ENCODE results near the gene TIMM13. TPM values are rescaled to one million over a fixed set of nuclear protein-coding genes. Genes with fewer than 3 reads are reported as not detected.
A peak's percentile ranks its signal among the peaks of the same experiment; 100 is the strongest.

The TIMM13 gene
- total and polyA plus RNA-seq, 2 of the 8 experiments (the other 6 are each of a cell fraction or from before 2014, with no cell fraction given), result 270 to 275 TPM

DNA sequence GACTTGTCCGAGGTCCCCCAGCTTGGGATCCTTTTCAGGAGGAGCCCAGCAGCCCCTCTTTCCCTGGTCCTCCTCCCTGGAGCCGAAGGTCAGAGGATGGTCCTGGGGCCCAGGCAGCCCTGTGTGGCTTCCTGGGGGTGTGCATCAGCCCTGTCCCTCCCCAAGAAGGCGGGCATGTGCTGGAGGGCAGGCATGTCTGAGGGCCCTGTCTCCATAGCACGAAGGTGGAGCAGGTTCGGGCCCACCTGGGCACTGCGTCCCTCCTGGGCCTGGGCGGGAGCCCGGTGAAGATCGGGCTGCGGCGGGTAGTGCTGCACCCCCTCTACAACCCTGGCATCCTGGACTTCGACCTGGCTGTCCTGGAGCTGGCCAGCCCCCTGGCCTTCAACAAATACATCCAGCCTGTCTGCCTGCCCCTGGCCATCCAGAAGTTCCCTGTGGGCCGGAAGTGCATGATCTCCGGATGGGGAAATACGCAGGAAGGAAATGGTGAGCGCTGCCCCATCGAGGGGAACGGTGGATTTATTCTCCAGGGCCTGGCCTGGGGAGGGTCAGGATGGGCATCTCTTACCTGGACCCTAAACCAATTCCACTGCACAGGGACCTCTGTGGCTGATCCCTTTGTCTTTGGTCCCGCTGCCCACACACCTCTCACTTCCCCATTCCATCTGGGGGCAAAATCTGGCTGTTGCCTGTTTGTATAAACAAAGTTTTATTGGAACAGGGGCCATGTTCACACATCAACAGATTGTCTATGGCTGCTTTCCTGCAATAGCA is 10.9 kb downstream of the TIMM13 start:
- no peak overlapping the region for H3K4me2 ChIP-seq (ENCODE audit: insufficient read depth in 1 of 2, low read depth in 2 of 2, low read length in 2 of 2)
- no peak overlapping the region for H4K91ac ChIP-seq (replicated peaks; ENCODE audit: insufficient read length, low read length)
- no peak overlapping the region for H2AFZ ChIP-seq (ENCODE audit: low read length)
- H2BK120ac ChIP-seq (replicated peaks; ENCODE audit: low read depth, low read length), result no peak overlapping the region
- H2AK5ac ChIP-seq (ENCODE audit: low read depth, low read length), result no peak overlapping the region
- H3K23me2 ChIP-seq (ENCODE audit: low read depth, low read length), result no peaks in the 10 kb centered on the region
- no peak for TF ChIP-seq SRF (IDR thresholded peaks at IDR 0.05; ENCODE audit: low read depth, low read length)
- TF ChIP-seq CHD1 (IDR thresholded peaks at IDR 0.05; ENCODE audit: low read depth, low read length), result no peak
- TF ChIP-seq KDM5A (IDR thresholded peaks at IDR 0.05; ENCODE audit: low read length), result no peak
- TF ChIP-seq KDM1A (IDR thresholded peaks at IDR 0.05; ENCODE audit: borderline replicate concordance, low read length), result no peak
- no peak for TF ChIP-seq POLR2A (IDR thresholded peaks at IDR 0.05; ENCODE audit: control extremely low read depth in 1 of 2, low read depth in 2 of 2, low read length in 2 of 2)
- no peak for TF ChIP-seq KDM4A (IDR thresholded peaks at IDR 0.05; ENCODE audit: low read depth, low read length, severe bottlenecking)
- no peak overlapping the region for H3K18ac ChIP-seq (ENCODE audit: extremely low read depth, low read length)
- DNase-seq (ENCODE audit: low read depth in 1 of 2, low spot score in 2 of 2) (no peak), FAIRE-seq (no peak)
- H3K4me3 ChIP-seq (ENCODE audit: extremely low read depth in 1 of 4, insufficient read depth in 2 of 4, low read depth in 3 of 4, low read length in 4 of 4), result no peak overlapping the region
- H2BK5ac ChIP-seq (ENCODE audit: low read depth, low read length), result no peak overlapping the region
- H3K9me3 ChIP-seq (ENCODE audit: insufficient read depth in 2 of 2, low read depth in 1 of 2, low read length in 1 of 2), result no peaks in the 10 kb centered on the region
- CTCF ChIA-PET (ENCODE audit: partially characterized antibody), result interaction anchor here (1.1 to 2.0 kb wide), 2 partner anchors 10 to 18 kb away, joined by 3 to 6 read pairs; no protein-coding TSS in a partner anchor
- H3K79me1 ChIP-seq (ENCODE audit: low read depth, low read length), result no peaks in the 10 kb centered on the region
- 95% methylated on average over 19 of the region's 19 CpGs; no CpG with 5 or more reads in 1 of the 2 experiments for WGBS, 2 experiments (ENCODE audit: extremely low coverage in 1 of 2, insufficient coverage in 1 of 2, insufficient read length in 1 of 2, insufficient replicate concordance in 2 of 2, low coverage in 1 of 2, low lambda C conversion rate in 2 of 2, missing lambda C conversion rate in 1 of 2)
- no peaks in the 10 kb centered on the region; a peak in 2 of 8 replicates for H3K36me3 ChIP-seq (ENCODE audit: control insufficient read depth in 2 of 4, insufficient read depth in 4 of 4, low read length in 3 of 4)
- H3K27ac ChIP-seq (ENCODE audit: low read depth, low read length), result no peak overlapping the region
- H3K23ac ChIP-seq (ENCODE audit: insufficient read length), result no peak overlapping the region
- no peak overlapping the region for H3K4ac ChIP-seq (replicated peaks; ENCODE audit: insufficient read length, low read depth, low read length)
- peaks cover 0 to 2% of the 10 kb centered on the region in 2 experiments for H4K20me1 ChIP-seq (replicated peaks in 1 of 2; ENCODE audit: control insufficient read depth in 1 of 2, insufficient read depth in 2 of 2, low read length in 2 of 2)
- H3K4me1 ChIP-seq (replicated peaks in 1 of 4; ENCODE audit: control insufficient read depth in 3 of 4, insufficient read depth in 4 of 4, low read length in 3 of 4), result peaks cover 0 to 4% (median 0%) of the 10 kb centered on the region in 4 experiments; a peak in 2 of 7 replicates
- H2BK15ac ChIP-seq (ENCODE audit: low read length), result no peak overlapping the region
- no peak overlapping the region for H3K14ac ChIP-seq (ENCODE audit: insufficient read length)
- H2BK20ac ChIP-seq (ENCODE audit: low read length), result no peak overlapping the region
- H2BK12ac ChIP-seq (ENCODE audit: low read depth, low read length), result 0 out of 2 replicates have a peak overlapping the region, but pooled peaks have one; percentile 27
- H3K79me2 ChIP-seq (ENCODE audit: control insufficient read depth in 1 of 2, insufficient read depth in 2 of 2, low read length in 2 of 2), result no peaks in the 10 kb centered on the region
- H4K8ac ChIP-seq (ENCODE audit: extremely low read depth, insufficient read depth, low read length), result no peak overlapping the region; the same call in 1 of the 2 replicates
- no peak overlapping the region for H3K56ac ChIP-seq (replicated peaks; ENCODE audit: insufficient read length, low read depth, low read length)
- no peak overlapping the region for H4K5ac ChIP-seq (ENCODE audit: insufficient read length, low read depth, low read length)
- H3K27me3 ChIP-seq (replicated peaks in 1 of 4; ENCODE audit: control insufficient read depth in 3 of 4, extremely low read depth in 1 of 4, insufficient read depth in 3 of 4, low read length in 3 of 4), result no peaks in the 10 kb centered on the region; a peak in 2 of 7 replicates
- no peak overlapping the region for H3K9ac ChIP-seq (replicated peaks in 1 of 4; ENCODE audit: extremely low read depth in 1 of 4, low read depth in 3 of 4, low read length in 3 of 4)
- POLR2A ChIA-PET (ENCODE audit: partially characterized antibody), result interaction anchor here (0.8 to 2.6 kb wide), 7 partner anchors 8 to 53 kb away, joined by 3 to 16 read pairs (median 4); partner anchors contain the start of gene TIMM13

Measured in H1 (cell line).